Mesothelial cell of epicardium (in vitro differentiated cells): ENCODE results near the gene FOXN3. TPM values are rescaled to one million over a fixed set of nuclear protein-coding genes. Genes with fewer than 3 reads are reported as not detected.

Experiments used
- DNase-seq, 2 experiments: peaks; one replicate each; pipeline ENCODE4 v3.0.0; 2021; ENCODE audit warnings: low spot score in 2 of 2; ENCODE audit not compliant: unreplicated experiment in 2 of 2
- H3K27ac Mint-ChIP-seq: 2 replicates; pipeline ENCODE4 v1.8.0; 2021; ENCODE audit warnings: mixed read lengths
- H3K27me3 Mint-ChIP-seq: 2 replicates; pipeline ENCODE4 v1.8.0; 2021; ENCODE audit warnings: low read depth, mixed read lengths
- H3K36me3 Mint-ChIP-seq: 2 replicates; pipeline ENCODE4 v1.8.0; 2021; ENCODE audit warnings: mixed read lengths
- H3K4me1 Mint-ChIP-seq: 2 replicates; pipeline ENCODE4 v1.8.0; 2021; ENCODE audit warnings: mixed read lengths
- H3K4me3 Mint-ChIP-seq: 2 replicates; pipeline ENCODE4 v1.8.0; 2021; ENCODE audit warnings: mild to moderate bottlenecking, moderate library complexity, mixed read lengths
- H3K9me3 Mint-ChIP-seq: 2 replicates; pipeline ENCODE4 v1.8.0; 2021; ENCODE audit warnings: mixed read lengths
- total RNA-seq: library from RNA; stranded (reverse); gene quantifications from 3 replicates; pipeline ENCODE4 v1.2.1, GENCODE V29; 2021
- TF ChIP-seq, protein P1 (sequence below): fragments of 200-600 bp; sonication (generic); IDR thresholded peaks from one replicate; pipeline ENCODE4 v1.5.0; 2021; ENCODE audit warnings: antibody characterized with exemption; ENCODE audit not compliant: unreplicated experiment

The FOXN3 gene, protein sequence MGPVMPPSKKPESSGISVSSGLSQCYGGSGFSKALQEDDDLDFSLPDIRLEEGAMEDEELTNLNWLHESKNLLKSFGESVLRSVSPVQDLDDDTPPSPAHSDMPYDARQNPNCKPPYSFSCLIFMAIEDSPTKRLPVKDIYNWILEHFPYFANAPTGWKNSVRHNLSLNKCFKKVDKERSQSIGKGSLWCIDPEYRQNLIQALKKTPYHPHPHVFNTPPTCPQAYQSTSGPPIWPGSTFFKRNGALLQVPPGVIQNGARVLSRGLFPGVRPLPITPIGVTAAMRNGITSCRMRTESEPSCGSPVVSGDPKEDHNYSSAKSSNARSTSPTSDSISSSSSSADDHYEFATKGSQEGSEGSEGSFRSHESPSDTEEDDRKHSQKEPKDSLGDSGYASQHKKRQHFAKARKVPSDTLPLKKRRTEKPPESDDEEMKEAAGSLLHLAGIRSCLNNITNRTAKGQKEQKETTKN
- total RNA-seq, result 114 to 124 TPM (median 120 TPM) in 3 replicates

DNA sequence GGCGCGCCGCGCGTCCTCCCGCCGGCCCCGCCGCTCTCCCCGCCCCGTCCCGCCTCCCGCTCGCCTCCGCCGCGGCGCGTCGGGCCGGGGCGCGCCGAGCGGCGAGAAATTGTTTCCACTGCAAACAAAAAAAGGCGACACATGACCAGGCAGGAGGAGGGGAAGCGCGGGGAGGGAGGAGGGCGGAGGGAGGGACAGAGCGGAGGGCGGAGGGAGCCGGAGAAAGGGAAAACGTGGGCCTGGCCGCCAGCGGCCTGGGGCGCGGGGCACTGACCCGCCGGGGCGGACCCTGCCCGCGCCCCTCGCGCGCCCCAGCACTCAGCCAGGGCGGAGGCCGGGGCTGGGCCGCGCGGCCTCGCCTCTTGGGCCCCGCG, at the start of gene FOXN3:
Gene FOXN3 (minus strand): TSS at position 143 of the 374 bp plus-strand sequence. CDS start 4,757 bp downstream, outside the sequence.
- Mint-ChIP-seq H3K4me3 (peak within 1 kb of the TSS; percentile 96), H3K36me3 (peaks cover 9% of the 10 kb centered on the region), H3K27ac (peak within 1 kb of the TSS; percentile 98), H3K9me3 (no peaks in the 10 kb centered on the region), H3K4me1 (peaks cover 43% of the 10 kb centered on the region), H3K27me3 (no peaks in the 10 kb centered on the region)
- TF ChIP-seq, protein P1, sequence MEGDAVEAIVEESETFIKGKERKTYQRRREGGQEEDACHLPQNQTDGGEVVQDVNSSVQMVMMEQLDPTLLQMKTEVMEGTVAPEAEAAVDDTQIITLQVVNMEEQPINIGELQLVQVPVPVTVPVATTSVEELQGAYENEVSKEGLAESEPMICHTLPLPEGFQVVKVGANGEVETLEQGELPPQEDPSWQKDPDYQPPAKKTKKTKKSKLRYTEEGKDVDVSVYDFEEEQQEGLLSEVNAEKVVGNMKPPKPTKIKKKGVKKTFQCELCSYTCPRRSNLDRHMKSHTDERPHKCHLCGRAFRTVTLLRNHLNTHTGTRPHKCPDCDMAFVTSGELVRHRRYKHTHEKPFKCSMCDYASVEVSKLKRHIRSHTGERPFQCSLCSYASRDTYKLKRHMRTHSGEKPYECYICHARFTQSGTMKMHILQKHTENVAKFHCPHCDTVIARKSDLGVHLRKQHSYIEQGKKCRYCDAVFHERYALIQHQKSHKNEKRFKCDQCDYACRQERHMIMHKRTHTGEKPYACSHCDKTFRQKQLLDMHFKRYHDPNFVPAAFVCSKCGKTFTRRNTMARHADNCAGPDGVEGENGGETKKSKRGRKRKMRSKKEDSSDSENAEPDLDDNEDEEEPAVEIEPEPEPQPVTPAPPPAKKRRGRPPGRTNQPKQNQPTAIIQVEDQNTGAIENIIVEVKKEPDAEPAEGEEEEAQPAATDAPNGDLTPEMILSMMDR, result no peak
- DNase-seq, result peak; percentile 74 to 76

DNA sequence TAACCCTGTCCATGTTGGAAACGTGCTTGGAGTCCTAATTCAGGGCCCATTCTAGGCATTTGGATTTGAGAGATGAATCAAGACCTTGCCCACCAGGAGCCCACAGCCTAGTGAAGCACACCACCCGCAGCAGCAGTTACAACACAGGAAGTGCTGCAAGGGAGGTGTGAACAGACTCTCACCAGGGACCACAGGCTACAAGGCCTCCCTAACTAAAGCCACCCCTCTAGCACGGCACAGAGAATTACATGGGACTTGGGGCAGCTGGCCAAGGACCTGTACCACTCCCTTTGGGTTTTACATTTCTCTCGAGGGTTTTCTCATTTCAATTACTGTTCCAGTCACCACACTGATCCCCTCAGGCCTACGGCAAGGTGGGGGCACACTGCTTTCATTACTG, 49.5 kb upstream of the FOXN3 start:
- peaks cover 14% of the 10 kb centered on the region for H3K36me3 Mint-ChIP-seq
- TF ChIP-seq, protein P1, result no peak
- DNase-seq, result no peak
- H3K4me1 Mint-ChIP-seq, result peaks cover 3% of the 10 kb centered on the region
- no peak overlapping the region for H3K27ac Mint-ChIP-seq
- no peaks in the 10 kb centered on the region for H3K9me3 Mint-ChIP-seq
- no peaks in the 10 kb centered on the region for H3K27me3 Mint-ChIP-seq
- H3K4me3 Mint-ChIP-seq, result no peak overlapping the region

DNA sequence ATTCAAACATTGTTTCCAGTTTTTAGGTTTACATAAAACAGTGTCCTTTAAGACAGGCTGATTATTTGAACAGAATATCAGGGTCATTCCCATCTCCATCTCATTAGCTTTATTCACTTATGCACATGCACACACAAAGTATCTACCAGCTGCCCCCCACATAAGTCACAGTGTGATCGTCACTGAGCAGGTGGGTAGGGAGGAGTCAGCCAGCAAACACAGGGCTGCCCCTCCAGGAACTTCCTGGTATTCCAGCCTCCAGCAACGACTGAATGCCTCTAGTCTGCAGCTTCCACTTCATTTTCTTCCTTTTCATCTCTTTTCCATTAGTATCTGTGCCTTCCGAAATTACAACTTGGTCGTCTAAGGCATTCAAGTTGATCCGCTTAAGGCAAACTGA, 48.8 kb upstream of the FOXN3 start:
- Mint-ChIP-seq H3K36me3 (peaks cover 13% of the 10 kb centered on the region), H3K4me1 (peaks cover 3% of the 10 kb centered on the region), H3K27me3 (no peaks in the 10 kb centered on the region), H3K4me3 (no peak overlapping the region), H3K9me3 (no peaks in the 10 kb centered on the region), H3K27ac (no peak overlapping the region)
- TF ChIP-seq, protein P1, result no peak
- DNase-seq, result no peak

DNA sequence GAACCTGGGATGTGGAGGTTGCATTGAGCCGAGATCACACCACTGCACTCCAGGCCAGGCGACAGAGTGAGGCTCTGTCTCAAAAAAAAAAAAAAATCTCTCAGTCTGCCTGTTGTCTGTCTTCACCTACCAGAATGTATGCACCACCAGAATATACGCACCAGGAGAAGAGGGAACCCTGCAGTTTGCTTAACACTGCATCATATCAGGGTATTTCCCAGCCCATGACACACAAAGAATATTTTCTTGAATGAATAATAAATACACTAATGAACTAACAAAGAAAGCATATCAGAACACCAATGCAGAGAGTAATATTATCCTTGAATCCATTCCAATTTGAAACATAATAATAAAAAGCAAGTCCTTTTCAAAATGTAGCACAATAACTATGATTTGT, 44.2 kb upstream of the FOXN3 start:
- Mint-ChIP-seq H3K36me3 (peaks cover 8% of the 10 kb centered on the region), H3K4me1 (peaks cover 6% of the 10 kb centered on the region), H3K4me3 (no peak overlapping the region), H3K9me3 (no peaks in the 10 kb centered on the region), H3K27ac (no peak overlapping the region), H3K27me3 (no peaks in the 10 kb centered on the region)
- TF ChIP-seq, protein P1, result no peak
- DNase-seq, result no peak

DNA sequence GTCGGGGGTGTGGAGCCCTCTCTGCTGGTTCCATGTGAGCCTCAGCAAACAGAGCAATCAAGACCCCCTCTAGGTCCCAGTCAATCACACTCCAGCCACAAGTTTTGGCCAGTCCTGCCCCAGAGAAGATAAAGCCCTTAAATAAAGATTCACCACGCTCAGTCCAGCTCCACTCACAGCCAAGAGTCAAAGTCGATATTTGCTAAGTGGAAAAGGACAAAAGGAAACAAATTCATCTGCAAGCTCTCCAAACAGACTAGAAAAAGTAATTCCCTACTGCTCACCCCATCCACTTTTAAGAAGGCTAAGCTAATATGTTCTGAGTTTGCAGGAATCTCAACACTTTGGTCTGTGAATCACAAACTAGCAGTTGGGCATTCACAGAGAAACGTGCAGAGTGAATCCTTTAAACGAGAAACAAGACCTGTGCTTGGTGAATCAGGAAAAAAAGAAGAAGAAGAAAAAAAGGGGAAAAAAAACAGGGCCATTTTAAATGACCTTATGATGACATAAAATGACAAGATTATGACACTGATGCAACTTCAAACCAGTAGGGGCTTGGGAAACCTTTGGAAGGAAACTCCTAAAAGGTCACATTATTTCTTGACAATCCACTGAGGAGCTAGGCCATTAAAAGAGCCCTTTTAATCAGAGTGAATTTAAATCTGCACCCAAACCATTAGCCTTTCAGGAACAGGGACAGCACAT, 41.8 kb upstream of the FOXN3 start:
- no peak overlapping the region for H3K4me3 Mint-ChIP-seq
- DNase-seq, result no peak
- no peaks in the 10 kb centered on the region for H3K27me3 Mint-ChIP-seq
- TF ChIP-seq, protein P1, result no peak
- peaks cover 18% of the 10 kb centered on the region for H3K4me1 Mint-ChIP-seq
- H3K9me3 Mint-ChIP-seq, result no peaks in the 10 kb centered on the region
- H3K27ac Mint-ChIP-seq, result no peak overlapping the region
- H3K36me3 Mint-ChIP-seq, result no peaks in the 10 kb centered on the region
